Putamen (tissue), 1 donor: Measurements from ENCODE around the gene WDR38.
A peak's percentile ranks its signal among the peaks of the same experiment; 100 is the strongest.

Experiments used
- DNase-seq: peaks from one replicate; pipeline ENCODE4 v3.0.0-alpha.2; 2016; ENCODE audit warnings: low spot score

Gene WDR38, protein sequence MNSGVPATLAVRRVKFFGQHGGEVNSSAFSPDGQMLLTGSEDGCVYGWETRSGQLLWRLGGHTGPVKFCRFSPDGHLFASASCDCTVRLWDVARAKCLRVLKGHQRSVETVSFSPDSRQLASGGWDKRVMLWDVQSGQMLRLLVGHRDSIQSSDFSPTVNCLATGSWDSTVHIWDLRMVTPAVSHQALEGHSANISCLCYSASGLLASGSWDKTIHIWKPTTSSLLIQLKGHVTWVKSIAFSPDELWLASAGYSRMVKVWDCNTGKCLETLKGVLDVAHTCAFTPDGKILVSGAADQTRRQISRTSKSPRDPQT

DNA sequence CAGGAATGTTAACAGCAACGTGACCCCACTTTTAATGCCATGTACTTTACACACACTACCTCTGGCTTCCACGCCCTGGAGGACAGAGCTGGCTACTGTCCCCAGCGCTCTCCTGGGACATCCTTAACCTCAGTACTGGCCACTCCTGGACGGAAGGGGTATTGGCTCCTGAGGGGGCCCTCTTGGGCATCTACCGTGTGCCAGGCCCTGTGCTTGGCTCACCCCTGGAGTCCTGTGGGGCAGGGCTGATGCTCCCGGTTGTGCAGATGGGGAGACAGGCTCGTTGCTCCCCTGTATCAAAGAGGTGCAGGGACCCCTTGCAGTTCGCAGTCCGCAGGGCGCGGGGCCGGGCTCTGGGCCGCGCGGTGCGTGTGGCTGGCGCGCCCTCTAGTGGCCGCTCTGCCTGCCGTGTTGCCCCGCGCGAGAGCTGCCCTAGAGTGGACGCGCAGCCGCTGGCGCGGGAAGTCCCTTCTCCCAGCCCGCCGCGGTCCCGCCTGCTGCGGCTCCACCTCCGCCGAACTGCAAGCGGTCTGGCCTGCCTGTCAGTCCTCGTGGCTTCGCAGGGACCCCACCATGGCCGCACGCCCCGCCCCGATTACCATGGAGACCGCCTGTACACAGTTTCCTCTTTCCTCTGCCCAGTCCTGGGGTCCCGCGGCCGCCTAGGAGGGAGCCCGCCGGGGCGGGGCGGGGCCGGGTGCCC lies at the start of gene WDR38:
Gene WDR38, plus strand, starts transcription at position 632 of the 703 bp plus-strand sequence. CDS start 72 bp downstream, outside the sequence.
- DNase-seq: peak; percentile 53

- DNase-seq: no peak
Observed at GRCh38 chr9:124803911-124804310, 49.3 kb upstream of the WDR38 start.

DNA sequence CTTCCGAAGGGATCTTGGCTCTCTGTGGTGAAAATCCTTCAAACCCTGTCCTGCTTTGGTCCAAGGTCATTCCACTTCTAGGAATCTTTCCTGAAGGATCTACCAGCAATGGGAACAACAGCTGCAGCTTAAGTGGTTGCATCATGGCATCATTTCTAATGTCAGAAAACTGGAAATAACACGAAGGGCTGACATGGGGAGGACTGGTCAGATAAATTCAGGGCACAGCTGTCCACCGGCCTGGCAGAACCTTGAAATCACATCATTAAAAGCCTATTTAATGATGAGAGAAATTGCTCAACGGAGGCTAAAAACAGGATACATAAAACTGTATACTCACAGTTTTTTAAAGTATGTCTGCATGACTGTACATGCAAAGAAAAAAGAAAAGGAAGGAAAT lies 48.1 kb upstream of the WDR38 start:
- no peak for DNase-seq

GRCh38 chr9:124808246-124808956 lies 44.9 kb upstream of the WDR38 start:
- no peak for DNase-seq

GRCh38 chr9:124809211-124809610 lies 44.0 kb upstream of the WDR38 start:
- no peak for DNase-seq

- no peak for DNase-seq
Observed at GRCh38 chr9:124809741-124810500, 43.3 kb upstream of the WDR38 start.

- DNase-seq: no peak
Observed at GRCh38 chr9:124810663-124811355, 42.5 kb upstream of the WDR38 start.

DNA sequence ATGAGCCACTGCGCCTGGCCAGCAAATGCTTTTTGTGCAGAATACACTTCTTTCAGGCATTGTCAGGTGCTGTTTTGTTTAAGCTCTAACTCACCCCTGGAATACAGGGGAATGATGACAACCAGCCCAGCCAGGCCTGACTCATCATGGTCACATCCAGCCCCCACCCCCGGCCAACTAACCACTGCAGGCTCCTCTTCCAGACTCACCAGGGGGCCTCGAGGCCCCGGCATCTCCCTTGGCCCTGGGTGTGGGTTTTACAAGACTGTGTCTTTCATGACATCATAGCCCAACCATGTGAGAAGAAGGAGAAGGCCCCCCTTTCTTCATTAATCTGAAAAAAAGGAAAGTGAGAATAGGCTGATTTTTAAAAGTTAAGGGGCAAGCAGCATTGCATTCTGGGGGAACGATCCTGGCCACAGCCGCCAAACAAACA lies 40.8 kb upstream of the WDR38 start:
- no peak for DNase-seq

DNA sequence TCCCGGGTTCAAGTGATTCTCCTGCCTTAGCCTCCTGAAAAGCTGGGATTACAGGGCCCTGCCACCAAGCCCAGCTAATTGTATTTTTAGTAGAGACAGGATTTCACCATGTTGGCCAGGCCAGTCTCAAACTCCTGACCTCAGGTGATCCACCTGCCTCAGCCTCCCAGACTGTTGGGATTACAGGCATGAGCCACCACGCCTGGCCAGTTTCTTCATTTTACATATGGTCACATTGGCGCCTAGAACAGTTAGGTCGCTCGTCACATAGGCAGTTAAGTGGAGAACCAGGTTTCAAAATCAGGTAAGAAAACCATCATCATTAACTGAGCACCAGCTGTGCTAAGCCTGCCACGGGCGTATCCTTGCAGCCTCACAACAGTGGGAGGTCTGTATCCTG lies 40.2 kb upstream of the WDR38 start:
- no peak for DNase-seq

DNA sequence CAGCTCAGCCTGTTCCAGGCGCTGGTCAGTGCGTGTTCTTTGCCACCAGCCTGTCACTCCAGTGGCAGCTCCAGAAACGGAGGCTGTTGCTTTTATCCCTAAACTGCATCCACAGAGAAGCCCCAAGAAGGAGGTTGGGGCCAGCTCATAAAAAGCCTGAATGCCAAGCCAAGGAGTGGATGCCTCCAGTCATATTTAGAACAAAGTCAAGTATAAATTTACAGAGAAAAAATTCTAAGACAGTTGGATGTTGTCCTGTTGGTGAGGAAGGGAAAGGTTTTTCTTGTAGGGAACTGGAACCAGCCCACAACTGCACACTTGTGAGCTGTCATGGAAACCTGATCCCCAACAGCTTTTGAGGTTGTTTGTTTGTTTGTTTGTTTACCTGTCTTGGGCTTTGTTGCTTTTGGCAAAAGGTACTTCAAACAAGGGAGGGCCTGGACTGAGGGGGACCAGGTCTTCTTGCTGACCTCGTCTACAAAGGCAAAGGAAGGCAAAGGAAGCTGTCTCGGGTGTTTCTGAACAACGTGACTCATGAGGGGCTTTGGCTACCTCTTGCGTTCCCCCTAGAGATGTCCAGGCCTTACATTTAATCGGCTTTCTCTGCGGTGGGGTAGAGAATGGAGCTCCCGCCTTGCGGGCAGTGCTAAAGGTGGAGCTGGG lies 39.6 kb upstream of the WDR38 start:
- DNase-seq: no peak

DNA sequence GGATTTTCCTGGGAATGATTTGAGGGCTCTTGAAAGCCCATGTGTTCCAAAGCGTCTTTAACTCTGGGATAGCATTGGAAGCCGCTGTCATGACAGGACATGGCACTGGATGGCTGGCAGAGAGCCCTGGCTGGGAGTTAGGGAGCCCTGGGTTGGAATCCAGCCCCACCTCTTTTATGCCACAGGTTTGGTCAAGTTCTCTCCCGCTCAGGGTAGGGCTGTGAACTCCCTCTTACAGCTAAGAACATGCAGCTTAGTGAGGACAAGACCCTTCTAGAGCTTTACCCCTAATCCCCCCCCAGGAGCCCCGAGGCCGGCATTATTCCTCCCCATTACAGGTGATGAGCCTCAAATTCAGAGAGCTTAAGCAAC lies 39.1 kb upstream of the WDR38 start:
- DNase-seq: no peak

- DNase-seq: no peak
Observed at GRCh38 chr9:124815601-124816000, 37.7 kb upstream of the WDR38 start.

DNA sequence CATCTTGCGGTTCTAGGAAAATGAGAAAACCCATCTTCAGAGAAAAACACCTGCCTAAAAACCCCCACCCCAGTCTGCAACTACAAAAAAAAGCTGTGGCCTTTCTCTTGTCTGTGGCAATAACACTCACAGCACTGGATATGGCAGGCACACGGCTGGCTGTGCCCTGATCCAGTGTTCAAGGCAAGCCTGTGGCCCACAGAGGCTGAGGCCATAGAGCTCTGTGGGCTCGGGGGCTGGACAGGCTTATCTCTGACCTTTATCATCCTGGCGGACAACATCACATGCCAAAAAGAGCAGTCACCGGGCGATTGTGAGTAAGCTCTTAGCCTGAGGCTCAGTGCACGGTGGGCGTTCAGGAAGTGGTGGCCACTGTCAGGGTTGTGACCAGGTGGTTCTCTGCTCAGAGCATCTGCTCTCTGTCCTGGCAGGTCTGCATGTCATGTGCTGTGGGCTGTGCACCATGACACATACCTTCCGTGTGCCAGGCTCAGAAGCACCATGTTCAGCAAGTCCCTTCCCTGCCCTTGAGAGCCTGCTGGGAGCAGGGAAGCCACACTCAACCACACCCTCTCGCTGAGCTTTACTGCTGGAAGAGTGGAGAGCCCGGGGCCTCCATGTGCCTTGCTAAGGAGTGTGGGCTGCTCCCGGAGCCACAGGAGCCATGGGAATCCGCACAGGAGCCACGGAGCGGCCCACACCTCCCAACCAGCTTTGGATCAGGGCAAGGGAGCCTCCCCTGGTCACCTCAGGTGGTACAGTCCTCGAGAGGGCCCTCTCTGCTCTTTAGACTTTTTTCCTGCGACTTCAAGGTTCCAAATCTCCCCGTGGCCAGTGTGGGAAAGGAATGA lies 34.6 kb upstream of the WDR38 start:
- no peak for DNase-seq

DNA sequence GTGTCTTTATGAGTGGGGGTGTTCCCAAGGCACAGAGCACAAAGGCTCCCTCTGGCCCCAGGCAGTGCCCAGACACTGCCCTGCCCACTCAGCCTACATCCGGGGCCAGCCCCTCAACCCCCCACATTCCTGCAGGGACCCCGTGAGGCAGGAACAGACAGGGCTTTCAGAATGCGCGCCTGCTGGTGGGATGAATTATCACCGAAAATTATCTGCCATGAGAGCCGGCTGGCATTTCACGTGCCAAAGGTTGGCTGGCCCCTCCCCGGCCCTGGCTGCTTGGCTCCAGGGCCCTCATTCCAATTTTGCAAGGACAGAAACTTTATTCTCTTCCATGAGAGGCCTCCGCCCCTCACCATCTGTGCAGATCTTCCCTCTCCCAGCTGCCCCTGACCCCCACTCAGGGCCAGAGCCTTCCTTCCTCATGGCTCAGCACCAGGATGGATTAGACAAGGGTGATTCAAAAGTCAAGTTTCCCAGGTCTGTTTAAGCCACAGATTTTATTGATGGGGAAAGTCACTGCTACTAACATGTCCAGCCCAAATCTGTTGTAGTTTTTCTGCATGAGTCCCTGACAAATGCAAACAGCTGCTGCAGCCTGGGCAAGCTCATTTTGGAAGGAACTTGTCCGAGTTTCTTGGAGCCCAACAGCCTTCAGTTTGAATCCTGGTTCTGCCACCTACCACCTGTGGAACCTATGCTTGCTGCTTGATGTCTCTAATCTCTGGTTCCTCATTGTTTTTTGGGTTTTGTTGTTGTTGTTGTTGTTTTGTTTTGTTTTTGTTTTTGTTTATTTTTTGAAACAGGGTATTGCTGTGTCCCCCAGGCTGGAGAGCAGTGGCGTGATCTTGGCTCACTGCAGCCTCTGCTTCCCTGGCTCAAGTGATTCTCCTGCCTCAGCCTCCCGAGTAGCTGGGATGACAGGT lies 32.3 kb upstream of the WDR38 start:
- DNase-seq: no peak

DNA sequence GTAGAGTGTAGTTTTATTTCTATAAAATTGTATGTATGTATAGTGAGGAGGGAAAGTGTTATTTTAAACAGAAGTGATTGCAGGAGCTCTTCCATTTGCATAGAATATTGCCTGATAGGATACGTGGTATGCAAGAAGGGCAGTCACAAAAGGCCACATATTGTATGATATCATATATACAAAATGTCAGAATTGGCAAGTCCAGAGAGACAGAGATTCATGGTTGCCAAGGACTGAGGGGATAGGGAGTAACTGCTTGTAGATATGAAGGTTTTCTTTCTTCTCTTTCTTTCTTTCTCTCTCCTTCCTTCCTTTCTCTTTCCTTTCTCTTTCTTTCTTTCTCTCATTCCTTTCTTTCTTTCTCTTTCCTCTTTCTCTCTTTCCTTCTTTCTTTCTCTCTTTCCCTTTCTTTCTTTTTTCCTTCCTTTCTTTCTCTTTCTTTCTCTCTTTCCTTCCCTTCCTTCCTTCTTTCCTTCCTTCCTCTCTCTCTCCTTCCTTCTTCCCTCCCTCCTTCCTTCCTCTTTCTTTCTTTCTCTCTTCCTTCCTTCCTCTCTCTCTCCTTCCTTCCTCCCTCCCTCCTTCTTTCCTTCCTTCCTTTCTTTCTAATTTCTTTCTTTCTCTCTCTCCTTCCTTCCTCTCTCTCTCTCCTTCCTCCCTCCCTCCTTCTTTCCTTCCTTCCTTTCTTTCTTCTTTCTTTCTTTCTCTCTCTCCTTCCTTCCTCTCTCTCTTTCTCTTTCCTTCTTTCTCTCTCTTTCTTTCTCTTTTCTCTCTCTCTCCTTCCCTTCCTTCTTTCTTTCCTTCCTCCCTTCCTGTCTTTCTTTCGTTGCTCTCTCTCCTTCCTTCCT lies 24.5 kb upstream of the WDR38 start:
- no peak for DNase-seq

DNA sequence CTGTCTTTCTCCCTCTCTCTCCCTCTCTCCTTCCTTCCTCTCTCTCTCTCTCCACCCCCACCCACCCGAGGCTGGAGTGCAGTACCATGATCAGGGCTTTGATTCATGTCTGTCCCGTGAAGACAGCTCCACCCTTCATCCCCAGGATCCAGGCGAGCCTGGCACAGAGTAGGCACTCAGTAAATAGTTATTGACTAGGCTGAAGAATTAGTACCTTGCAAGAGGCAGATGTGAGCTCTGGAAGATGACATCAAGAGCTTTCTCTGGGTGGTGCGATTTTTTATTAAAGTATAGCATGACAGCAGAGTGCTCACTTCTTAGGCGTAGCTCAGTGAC lies 24.0 kb upstream of the WDR38 start:
- no peak for DNase-seq

- no peak for DNase-seq
Observed at GRCh38 chr9:124830593-124830992, 22.7 kb upstream of the WDR38 start.

GRCh38 chr9:124831642-124832364 lies 21.5 kb upstream of the WDR38 start:
- no peak for DNase-seq
